Central memory CD4-positive, alpha-beta T cell (primary cell): ENCODE data around the gene MAEA.

Source experiments
- DNase-seq: peaks from one replicate; pipeline ENCODE4 v3.0.0; 2022

Gene MAEA

DNA sequence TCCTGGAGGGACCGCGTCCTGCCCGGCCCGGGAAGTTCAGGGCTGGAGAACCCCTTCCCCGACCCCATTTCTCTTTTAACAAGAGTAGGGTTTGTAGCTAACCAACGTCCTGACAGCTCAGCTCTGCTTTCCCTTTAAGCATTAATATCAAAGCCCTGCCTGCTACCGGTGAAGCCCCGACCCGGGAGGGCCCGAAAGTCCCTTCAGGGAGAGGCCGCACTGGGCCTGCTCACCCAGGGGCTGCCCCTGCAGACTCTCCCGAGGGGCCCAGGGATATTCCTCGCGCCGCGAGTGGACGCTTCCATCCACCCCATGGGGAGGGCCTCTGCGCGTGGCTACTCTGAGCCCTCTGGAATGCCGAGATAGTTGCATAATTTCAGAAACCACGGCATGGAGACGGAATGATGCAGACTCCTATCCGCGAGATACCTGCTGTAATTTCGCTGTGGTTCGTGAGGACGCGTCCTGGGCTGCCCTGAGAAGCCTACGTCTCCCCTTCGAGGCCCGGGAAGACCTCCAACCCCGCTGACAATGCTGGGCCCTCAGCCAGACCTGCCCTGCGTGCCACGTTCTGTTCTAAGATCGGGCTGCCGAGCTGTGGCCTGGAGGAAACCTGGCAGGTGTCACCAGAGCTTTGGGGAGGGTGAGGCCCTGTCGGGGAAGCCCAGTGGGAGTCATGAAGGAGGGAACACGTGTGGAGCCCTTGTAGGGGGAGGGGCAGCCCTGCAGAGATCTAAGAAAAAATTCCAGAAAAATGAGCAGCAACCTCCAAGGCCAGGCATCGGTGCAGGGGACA is 39.8 kb upstream of the MAEA start:
- DNase-seq = peak; percentile 58

DNA sequence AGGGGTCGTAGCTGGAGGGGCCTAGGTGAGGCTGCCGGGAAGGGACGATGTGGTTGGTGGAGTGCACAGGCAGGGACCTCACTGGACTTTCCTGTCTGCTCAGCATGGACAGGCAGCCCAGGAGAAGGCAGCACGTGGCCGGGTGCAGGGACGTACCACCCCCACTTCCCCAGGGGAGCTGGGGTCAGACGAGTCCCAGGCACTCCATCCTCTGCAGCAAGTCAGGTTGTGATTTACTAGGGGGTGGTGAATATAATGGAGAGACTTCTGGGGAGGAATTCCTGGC is 39.2 kb upstream of the MAEA start:
- DNase-seq = no peak

DNA sequence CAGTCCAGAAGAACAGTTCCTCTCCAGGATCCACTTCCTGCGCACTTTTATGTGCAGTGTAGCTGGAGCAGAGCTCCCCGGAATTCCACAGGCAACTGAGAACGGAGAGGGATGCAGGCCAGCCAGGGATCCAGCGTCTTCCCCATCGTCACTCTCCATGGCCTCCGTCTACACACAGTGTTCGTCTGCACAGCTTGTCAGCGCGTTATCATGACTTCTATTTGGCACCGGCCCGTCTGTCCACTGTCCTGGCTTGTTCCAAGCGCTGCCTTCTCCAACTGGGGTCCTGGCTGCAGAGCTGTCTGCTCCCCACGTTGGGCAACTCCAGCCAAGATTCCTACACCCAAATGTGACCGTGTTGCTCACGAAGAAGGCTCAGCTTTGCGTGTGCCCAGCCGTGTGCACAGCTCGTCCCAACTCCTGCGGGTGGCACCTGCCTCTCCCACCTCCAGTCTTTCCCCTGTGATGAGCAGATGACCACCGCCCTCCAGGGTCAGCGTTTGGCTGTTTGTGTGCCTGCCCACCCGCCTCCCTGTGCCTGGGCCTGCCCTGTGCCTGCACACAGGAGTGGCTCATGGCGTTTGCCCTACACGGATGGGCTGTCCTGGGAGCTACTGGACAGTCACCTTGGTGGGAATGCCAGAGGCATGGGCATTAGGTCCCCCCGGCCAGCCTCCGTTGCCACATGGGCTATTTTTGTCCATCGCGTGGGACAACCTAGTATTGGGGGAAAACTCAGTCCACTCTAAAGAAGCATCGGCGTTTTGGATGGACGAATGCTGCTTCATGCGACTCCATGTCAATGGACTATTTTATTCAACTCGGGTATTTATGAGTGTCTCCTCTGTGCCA is 38.5 kb upstream of the MAEA start:
- DNase-seq = no peak

DNA sequence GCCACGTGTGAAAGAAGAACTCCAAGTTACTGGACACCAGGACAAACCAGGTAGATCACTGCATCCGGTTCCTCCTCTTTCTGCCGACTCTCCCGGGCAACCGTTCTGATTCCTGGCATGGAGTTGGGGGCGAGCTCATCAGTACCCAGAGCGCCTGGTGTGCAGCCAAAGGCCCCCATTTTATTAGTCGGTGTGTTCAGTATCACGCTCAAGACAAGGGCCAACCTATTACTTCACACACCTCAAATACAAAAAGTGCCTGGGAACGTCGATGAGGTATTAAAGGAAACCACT is 38.0 kb upstream of the MAEA start:
- DNase-seq = no peak

DNA sequence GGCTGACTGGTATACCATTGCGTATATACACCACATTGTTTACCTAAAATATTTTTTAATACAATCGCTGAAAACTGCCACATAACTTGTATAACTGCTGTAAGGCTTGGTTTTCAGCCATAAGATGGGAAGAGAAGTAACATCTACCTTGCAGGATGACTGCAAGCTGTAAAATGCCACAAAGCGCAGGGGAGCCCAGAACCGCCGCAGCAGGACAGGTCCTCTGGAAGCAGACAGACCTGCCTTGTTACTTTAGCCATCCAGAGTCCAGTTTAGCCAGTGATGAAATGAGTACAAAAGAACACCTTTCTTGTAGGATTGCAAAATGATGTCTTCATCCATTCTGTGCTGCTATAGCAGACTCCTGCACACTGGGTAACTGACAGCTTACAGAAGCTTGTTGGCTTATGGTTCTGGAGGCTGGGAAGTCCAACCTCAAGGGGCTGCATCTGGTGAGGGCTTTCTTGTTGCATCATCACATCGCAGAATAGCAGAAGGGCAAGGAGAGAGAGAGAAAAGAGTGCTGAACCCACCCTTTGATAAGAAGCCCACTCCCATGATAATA is 36.7 kb upstream of the MAEA start:
- DNase-seq = no peak

DNA sequence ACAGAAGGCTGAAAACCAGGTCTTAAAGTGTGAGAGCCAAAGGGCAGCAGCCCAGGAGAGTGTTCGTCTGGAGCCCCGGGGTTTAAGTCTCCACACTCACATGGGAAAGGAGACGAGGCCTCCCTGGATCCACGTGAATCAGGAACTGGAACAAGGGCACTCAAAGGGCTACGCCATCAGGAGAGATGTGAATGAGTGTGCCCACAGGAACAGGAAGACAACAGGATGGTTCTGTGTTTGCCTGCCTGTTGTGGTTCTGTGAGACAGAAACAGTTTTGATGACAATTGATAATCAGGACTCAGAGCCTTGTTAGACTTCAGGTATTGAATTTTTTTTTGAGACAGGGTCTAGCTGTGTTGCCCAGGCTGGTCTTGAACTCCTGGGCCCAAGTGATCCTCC is 35.9 kb upstream of the MAEA start:
- DNase-seq = peak; percentile 26

DNA sequence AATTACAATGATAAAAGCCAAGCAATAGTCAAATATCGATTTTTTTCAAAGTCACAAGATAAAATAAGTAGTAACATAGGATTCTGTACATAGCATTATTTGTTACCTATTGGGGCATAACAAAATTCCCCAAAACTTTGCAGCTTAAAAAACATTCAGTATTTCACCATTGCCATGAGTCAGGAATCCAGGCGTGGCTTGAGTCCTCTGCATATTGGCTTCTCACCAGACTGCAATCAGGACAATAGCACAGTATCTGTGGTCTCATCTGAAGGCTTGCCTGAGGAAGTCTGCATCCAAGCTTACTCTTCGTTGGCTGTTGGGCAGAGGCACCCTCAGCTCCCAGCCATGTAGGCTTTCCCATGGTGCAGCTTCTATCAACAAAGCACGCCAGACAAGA is 34.5 kb upstream of the MAEA start:
- DNase-seq = no peak

DNA sequence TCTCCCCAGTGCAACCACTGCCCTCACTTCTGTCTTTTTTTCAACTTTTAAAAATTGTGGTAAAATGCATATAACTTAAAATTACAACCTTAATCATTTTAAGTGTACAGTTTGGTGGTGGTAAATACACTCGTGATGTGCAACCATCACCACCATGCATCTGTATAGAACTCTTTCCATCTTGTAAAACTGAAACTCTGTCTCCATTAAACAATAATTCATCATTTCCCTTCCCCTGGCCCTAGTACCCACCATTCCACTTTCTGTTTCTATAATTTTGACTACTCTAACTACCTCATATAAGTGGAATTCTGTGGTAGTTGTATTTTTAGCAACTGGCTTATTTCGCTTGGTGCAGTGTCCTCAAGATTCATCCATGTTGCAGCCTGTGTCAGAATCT is 34.0 kb upstream of the MAEA start:
- DNase-seq = no peak

DNA sequence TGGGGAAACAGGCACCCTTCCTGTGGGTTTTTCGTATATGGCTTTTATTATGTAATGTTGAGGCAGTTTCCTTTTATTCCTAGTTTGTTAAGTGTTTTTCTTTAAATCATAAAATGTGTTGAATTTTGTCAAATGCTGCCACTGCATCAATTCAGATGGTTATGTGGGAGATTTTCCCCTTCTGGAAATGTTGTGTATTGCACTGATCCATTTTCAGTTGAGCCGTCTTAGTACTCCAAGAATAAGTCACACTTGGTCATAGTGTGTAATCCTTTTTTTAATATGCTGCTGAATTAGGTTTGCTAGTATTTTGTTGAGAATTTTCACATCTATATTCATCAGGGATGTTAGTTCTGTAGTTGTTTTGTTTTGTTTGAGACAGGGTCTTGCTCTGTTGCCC is 31.2 kb upstream of the MAEA start:
- no peak for DNase-seq

DNA sequence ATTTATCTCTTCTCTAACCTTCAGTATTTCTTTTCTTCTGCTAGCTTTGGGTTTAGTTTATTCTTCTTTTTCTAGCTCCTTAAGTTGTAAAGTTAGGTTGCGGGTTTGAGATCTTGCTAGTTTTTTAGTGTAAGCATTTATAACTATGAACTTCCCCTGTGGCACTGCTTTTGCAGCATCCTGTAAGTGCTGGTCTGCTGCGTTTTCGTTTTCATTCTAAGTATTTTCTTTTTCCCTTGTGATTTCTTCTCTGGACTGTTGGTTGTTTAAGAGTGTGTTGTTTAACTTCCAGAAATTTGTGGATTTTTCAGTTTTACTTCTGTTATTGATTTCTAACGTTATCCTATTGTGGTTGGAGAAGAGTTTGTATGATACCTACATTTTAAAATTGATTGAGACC is 29.7 kb upstream of the MAEA start:
- no peak for DNase-seq

DNA sequence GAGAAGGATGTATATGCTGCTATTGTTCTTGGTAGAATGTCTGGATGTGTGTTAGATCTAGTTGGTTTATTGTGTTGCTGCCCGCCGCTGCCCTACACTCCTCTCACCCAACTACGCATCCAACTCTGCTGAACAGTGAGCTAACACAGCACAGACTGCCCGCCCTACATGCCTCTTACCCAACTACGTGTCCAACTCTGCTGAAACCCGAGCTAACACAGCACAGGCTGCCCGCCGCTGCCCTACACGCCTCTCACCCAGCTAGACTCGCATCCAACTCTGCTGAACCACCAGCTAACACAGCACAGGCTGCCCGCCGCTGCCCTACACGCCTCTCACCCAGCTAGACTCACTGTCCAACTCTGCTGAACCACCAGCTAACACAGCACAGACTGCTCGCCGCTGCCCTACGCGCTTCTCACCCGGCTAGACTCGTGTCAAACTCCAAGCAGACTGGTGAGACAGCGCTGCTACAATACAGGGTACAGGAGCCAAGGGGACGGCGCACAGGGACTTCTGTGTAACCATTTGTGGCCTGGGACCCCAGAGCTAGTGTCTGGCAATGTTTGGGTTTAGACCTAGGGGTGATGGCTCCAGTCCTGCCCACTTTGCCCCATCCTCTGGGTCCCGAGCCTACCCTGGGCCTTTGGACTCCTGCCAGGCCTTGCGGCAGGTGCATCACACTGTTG is 29.1 kb upstream of the MAEA start:
- no peak for DNase-seq

DNA sequence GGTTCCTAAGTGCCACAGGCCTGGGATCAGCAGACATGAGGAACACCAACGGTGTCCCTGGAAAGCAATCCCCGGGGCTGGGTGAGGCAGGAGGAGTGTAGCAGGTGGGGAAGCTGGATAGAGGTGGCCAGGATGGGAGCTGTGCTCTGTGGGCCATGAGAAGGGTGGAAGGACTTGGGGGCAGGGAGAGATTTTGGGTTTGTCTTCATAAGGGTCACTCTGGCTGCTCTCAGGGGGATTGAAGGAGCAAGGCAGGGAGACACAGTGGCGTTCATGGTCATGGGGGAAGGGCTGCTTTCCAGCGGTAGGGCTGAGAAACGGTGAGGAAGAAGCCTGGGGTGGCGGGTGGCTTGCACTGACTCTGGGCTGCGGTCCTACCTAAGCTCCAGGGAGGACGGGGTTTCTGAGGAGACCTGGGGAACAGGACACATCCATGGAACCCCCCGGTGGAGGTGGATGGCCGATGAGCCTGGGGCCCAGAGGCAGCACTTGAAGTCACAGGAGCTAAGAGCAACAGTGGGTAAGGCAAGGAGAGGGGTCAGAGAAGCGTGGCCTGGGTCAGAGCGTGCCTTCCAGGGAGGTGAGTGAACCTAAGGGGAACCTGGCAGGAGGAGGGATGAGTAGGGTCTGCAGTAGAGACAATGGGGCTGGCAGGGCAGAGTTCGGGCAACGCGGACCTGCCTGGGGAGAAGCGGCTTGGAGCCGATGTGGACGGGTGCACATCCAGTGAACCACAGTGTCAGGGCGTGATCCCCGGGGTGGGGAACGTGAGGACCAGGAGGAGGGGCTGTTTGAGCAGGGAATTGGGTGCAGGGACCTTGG is 28.4 kb upstream of the MAEA start:
- DNase-seq = no peak

DNA sequence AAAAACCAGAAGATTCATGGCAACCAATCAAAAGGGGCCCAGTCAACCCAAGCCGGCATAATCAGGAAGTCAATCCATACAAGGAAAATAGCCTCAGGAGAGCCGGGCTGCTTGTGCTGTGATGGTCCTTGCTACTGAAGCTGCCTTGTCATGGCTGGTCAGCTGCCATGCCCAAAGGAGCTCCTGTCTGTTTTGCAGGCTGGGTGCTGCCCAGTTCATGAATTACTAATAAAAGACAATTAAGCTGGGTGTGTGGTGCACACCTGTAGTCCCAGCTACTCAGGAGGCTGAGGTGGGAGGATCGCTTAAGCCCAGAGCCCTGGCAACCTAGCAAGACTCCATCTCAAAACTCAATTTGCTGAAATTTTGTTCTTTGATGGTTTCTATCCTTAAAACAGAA is 24.7 kb upstream of the MAEA start:
- DNase-seq = no peak

DNA sequence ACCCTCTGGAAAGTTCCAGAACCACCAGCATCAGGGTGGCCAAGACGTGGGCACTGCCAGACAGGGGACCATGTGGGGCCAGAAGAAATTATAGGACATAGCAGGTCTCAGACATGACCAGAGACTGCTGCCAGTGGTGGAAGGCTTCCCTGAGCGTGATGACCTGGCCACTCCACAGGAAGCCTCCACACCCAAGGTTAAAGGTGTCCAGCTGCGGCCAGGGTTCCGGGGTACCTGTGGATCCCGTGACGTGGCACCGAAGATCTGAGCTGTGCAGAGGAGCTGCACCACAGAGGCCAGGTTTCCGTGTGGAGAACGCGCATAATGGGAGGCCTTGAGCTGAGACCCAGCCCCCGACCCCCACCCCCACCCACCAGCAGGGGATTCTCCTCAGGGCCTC is 24.3 kb upstream of the MAEA start:
- DNase-seq = no peak

DNA sequence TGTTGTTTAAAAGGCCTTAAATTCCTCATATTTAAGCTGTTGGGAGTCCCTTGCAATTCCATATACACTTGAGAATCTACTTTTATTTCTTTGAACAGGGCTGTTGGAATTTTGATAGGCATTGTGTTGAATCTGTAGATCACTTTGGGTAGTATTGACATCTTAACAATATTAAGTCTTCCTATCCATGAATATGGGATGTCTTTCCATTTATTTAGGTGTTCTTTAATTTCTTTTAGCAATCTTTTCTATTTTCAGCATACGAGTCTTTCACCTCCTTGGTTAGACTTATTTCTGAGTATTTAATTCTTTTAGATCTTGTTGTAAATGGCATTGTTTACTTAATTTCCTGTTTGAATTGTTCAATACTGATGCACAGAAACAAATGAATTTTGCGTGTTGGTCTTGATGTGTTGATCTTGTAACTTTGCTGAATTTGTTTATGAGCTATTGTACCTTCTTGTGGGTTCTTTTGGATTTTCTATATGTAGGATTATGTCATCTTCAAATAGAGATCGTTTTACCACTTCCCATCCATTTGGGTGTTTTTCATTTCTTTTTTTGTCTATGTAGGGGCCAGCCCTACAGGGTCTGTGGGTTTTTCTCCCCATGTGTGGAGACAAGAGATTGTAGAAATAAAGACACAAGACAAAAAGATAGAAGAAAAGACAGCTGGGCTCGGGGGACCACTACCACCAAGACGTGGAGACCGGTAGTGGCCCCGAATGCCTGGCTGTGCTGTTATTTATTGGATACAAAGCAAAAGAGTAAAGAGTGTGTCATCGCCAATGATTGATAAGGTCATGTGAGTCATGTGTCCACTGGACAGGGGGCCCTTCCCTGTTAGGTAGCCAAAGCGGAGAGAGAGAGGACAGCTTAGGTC is 22.6 kb upstream of the MAEA start:
- peak; percentile 32 for DNase-seq

DNA sequence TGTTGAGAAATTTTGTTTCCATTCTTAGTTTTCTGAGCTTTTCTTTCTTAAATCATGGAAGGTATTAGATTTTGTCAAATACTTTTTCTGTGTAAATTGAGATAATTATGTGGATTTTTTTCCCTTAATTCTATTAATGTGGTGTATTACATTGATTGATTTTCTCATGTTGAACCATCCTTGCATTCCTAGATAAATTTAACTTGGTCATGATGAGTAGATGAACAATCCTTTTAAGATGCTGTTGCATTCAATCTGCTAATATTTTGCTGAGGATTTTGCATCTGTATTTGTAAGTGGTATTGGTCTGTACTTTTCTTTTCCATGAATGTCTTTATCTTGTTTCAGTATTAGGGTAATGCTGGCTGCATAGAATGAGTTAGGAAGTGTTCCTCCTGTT is 20.5 kb upstream of the MAEA start:
- DNase-seq = no peak

DNA sequence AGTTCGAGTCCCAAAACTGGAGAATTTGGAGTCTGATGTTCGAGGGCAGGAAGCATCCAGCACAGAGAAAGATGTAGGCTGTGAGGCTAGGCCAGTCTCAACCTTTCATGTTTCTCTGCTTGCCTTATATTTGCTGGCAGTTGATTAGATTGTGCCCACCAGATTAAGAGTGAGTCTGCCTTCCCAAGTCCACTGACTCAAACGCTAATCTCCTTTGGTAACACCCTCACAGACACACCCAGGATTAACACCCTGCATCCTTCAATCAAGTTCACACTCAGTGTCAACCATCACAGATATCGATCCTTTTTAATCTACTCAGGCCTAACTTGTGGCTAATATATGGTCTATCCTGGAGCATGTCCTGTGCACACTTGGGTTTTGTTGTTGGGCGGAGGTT is 18.0 kb upstream of the MAEA start:
- no peak for DNase-seq

DNA sequence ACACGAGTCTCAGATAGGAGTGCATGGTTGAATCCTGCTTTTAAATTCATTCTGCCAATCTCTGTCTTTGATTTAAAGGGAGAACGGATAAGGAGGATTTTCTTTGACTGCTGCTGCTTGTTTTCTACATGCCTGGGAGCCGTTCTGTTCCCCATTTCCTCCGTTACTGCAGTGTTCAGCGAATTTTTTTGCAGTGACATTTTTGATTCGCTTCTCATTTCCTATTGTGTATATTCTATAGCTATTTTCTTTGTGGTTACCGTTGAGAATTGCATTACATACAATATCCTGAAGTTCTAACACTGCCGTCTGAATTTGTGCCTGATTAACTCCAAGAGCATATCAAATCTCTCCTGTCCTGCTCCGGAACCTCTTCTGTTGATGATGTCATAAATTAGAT is 14.8 kb upstream of the MAEA start:
- no peak for DNase-seq

DNA sequence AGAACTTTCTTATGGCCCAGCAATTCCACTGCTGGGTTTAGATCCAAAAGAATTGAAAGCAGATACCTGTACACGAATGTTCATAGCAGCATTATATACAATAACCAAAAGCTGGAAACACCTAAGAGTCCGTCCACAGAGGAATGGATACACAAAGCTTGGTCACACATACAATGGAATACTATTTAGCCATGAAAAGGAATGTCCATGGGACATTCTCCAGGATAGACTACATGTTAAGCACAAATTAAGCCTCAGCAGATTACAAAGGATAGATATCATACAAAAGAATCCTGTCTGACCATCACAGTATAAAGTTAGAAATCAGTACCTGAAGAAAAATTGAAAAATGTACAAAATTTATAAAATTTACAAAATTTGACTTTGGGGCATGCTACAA is 12.7 kb upstream of the MAEA start:
- no peak for DNase-seq

DNA sequence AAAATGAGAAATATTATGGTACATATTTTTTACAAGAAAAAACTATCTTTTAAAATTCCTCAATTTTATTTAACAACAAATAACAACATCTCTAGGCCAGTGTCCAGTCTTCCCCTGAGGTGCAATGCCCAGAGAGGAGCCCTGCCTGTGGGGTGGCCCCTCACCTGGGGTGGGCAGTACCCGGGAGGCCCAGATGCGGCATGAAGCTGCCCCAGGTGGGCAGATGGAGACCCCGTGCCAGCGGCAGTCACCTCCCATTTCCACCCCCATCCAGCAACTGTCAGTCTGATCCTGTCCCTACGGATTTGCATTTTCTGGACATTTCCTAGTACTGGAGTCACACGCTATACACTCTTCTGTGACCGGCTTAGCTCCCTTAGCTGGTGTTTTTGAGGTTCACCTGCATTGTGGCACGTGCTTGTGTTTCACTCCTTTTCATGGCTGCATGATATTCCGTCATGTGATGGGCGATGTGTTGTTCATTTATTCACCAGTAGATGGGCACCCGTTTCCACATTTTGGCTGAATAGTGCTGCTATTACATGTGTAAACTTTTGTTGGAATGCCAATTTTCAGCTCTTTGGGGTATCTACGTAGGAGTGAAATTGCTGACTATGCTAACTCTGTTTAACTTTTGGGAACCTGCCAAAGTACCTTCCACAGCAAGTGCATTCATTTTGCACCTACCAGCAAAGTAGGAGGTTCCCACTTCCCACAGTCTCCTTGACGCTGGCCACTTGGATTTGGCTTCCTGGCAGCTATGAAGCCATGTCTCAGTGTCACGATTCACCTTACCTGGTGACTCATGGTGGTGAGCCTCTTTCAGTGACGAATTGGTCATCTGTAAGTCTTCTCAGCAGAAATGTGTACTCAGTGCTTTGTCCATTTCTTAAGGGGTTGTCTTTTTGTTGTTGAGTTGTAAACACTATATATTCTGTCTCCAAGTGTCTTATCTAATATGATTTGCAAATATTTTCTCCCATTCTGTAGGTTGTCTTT is 11.7 kb upstream of the MAEA start:
- DNase-seq = no peak

DNA sequence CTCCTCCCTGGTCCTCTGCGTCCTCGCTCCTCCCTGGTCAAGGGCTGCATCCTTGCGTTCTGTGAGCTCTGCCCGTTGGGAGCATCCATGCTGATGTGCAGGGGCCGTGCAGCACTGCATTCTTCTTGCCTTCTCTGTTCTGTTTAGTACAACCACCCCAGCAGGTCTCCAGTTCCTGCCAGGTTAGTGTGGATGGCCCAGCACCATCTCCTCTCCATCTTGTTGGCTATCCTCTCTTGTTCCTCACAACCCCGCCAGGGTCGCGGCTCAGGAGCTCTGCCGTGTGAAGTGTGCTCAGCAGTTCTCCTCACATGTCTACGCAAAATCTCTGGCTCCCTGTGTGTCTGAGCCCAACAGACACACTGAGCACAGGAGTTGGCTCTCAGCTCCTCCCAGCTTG is 10.4 kb upstream of the MAEA start:
- no peak for DNase-seq
